Hematopoietic multipotent progenitor cell treated with erythropoietin and hydrocortisone succinate and interleukin-3 and kit ligand, for 15 days (in vitro differentiated cells): ENCODE data around the gene SEC14L5.

Source experiments
- DNase-seq: peaks from one replicate; pipeline ENCODE4 v3.0.0-alpha.2; 2015; ENCODE audit warnings: low spot score

Gene SEC14L5

GRCh38 chr16:4931381-4931780, 26.7 kb upstream of the SEC14L5 start:
- no peak for DNase-seq

- DNase-seq = no peak
Observed at GRCh38 chr16:4933433-4933832, 24.7 kb upstream of the SEC14L5 start.

GRCh38 chr16:4933871-4934395, 24.2 kb upstream of the SEC14L5 start:
- no peak for DNase-seq

GRCh38 chr16:4934591-4934990, 23.5 kb upstream of the SEC14L5 start:
- no peak for DNase-seq

GRCh38 chr16:4935241-4935855, 22.8 kb upstream of the SEC14L5 start:
- DNase-seq = no peak

GRCh38 chr16:4936181-4936990, 21.7 kb upstream of the SEC14L5 start:
- DNase-seq = no peak

- no peak for DNase-seq
Observed at GRCh38 chr16:4936991-4937781, 20.9 kb upstream of the SEC14L5 start, which contains the start of gene PPL. TSS of gene PPL (minus strand) at chr16:4937148. CDS start at chr16:4937045, 103 bp downstream.

- no peak for DNase-seq
Observed at GRCh38 chr16:4937782-4938682, 20.1 kb upstream of the SEC14L5 start.

GRCh38 chr16:4938683-4939030, 19.5 kb upstream of the SEC14L5 start:
- DNase-seq = no peak

- DNase-seq = no peak
Observed at GRCh38 chr16:4940719-4941118, 17.4 kb upstream of the SEC14L5 start.

GRCh38 chr16:4942481-4942880, 15.6 kb upstream of the SEC14L5 start:
- no peak for DNase-seq

GRCh38 chr16:4944333-4945281, 13.5 kb upstream of the SEC14L5 start:
- no peak for DNase-seq

- no peak for DNase-seq
Observed at GRCh38 chr16:4945560-4946502, 12.3 kb upstream of the SEC14L5 start.

- no peak for DNase-seq
Observed at GRCh38 chr16:4946917-4947316, 11.2 kb upstream of the SEC14L5 start.

GRCh38 chr16:4947722-4948503, 10.2 kb upstream of the SEC14L5 start:
- DNase-seq = no peak

GRCh38 chr16:4948903-4949766, 9.0 kb upstream of the SEC14L5 start:
- no peak for DNase-seq

GRCh38 chr16:4949986-4950385, 8.1 kb upstream of the SEC14L5 start:
- DNase-seq = no peak
